ENCODE data around the gene ALG14. TPM values are rescaled to one million over a fixed set of nuclear protein-coding genes. Genes with fewer than 3 reads are reported as not detected.

ALG14 gene
- total and polyA plus RNA-seq, 10 of the 15 experiments (the other 5 are each of a cell fraction or from before 2014, with no cell fraction given): 2.6 to 19.2 (median 7.5) TPM

DNA sequence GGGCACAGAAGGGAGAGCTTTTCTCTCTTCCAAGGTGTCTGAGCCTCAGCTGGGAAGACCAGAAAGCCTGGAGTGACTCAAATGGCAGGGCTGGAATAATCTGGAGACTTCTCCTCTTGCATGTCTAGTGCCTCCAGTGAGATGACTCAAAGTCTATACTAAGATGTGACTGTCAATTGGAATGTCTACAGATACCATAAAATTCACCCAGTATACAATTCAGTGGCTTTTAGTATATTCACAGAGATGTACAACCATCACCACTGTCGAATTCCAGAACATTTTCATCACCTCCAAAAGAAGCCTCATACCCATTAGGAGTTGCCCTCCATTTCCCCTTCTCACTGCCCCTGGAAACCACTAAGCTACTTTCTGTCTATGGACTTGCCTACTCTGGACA is 97.9 kb downstream of the ALG14 start:
- POLR2A ChIA-PET: no interaction called here
- Histone ChIP-seq H3K27ac (ENCODE audit: control insufficient read depth, insufficient read depth) (no peak overlapping the region), H4K20me1 (ENCODE audit: control insufficient read depth, insufficient read depth) (no peaks in the 10 kb centered on the region), H3K4me2 (ENCODE audit: control insufficient read depth, insufficient read depth) (no peak overlapping the region), H3K27me3 (replicated peaks in 1 of 2; ENCODE audit: control insufficient read depth in 2 of 2, insufficient read depth in 2 of 2, low read length in 1 of 2) (no peaks in the 10 kb centered on the region), H3K36me3 (ENCODE audit: control insufficient read depth in 2 of 2, insufficient read depth in 2 of 2, low read length in 1 of 2) (no peaks in the 10 kb centered on the region), H3K4me1 (ENCODE audit: control insufficient read depth, insufficient read depth, low read length) (no peaks in the 10 kb centered on the region), H3K4me3 (no peak overlapping the region), H2AFZ (ENCODE audit: control insufficient read depth, low read depth, low read length) (no peak overlapping the region), H3K79me2 (ENCODE audit: control insufficient read depth, insufficient read depth, low read length) (no peaks in the 10 kb centered on the region), H3K9ac (ENCODE audit: control insufficient read depth, insufficient read depth, low read length) (no peak overlapping the region), H3K9me3 (replicated peaks; ENCODE audit: control insufficient read depth, insufficient read depth, low read length) (no peaks in the 10 kb centered on the region)
- RAD21 ChIA-PET (ENCODE audit: unreplicated experiment): no interaction called here
- SMC1A ChIA-PET (ENCODE audit: uncharacterized antibody, unreplicated experiment): interaction anchor here (0.6 kb wide), 2 partner anchors 11 to 125 kb away, joined by 3 read pairs; no protein-coding TSS in a partner anchor
- WGBS (ENCODE audit: insufficient coverage, insufficient replicate concordance, low lambda C conversion rate, missing lambda C conversion rate): 6% methylated on average over 1 of the region's 1 CpG
- no peak for ATAC-seq
- CTCF ChIA-PET: no interaction called here
- in situ Hi-C loops (cut with MboI) (no loop called here), intact Hi-C loops (cut with micrococcal nuclease; ENCODE audit: unreplicated experiment) (no loop called here)
- no peak for FAIRE-seq
- no TSS peak for BruUV-seq (replicated peaks)
- DNase-seq (ENCODE audit: low read depth, low spot score): no peak
- TF ChIP-seq, protein P1, sequence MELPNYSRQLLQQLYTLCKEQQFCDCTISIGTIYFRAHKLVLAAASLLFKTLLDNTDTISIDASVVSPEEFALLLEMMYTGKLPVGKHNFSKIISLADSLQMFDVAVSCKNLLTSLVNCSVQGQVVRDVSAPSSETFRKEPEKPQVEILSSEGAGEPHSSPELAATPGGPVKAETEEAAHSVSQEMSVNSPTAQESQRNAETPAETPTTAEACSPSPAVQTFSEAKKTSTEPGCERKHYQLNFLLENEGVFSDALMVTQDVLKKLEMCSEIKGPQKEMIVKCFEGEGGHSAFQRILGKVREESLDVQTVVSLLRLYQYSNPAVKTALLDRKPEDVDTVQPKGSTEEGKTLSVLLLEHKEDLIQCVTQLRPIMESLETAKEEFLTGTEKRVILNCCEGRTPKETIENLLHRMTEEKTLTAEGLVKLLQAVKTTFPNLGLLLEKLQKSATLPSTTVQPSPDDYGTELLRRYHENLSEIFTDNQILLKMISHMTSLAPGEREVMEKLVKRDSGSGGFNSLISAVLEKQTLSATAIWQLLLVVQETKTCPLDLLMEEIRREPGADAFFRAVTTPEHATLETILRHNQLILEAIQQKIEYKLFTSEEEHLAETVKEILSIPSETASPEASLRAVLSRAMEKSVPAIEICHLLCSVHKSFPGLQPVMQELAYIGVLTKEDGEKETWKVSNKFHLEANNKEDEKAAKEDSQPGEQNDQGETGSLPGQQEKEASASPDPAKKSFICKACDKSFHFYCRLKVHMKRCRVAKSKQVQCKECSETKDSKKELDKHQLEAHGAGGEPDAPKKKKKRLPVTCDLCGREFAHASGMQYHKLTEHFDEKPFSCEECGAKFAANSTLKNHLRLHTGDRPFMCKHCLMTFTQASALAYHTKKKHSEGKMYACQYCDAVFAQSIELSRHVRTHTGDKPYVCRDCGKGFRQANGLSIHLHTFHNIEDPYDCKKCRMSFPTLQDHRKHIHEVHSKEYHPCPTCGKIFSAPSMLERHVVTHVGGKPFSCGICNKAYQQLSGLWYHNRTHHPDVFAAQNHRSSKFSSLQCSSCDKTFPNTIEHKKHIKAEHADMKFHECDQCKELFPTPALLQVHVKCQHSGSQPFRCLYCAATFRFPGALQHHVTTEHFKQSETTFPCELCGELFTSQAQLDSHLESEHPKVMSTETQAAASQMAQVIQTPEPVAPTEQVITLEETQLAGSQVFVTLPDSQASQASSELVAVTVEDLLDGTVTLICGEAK (IDR thresholded peaks at IDR 0.05; ENCODE audit: borderline replicate concordance): no peak
- TF ChIP-seq SMAD1 (IDR thresholded peaks at IDR 0.05; ENCODE audit: low read depth, partially characterized antibody) (no peak), SUZ12 (IDR thresholded peaks at IDR 0.05; ENCODE audit: unreplicated experiment) (no peak), CBX5 (IDR thresholded peaks at IDR 0.05; ENCODE audit: low read depth) (no peak), TCF12 (IDR thresholded peaks at IDR 0.05; ENCODE audit: low read depth, low read length) (no peak), HDAC2 (IDR thresholded peaks at IDR 0.05) (no peak), GATAD2B (conservative IDR thresholded peaks at IDR 0.05; ENCODE audit: low read depth) (no peak)
- TF ChIP-seq, protein P2, sequence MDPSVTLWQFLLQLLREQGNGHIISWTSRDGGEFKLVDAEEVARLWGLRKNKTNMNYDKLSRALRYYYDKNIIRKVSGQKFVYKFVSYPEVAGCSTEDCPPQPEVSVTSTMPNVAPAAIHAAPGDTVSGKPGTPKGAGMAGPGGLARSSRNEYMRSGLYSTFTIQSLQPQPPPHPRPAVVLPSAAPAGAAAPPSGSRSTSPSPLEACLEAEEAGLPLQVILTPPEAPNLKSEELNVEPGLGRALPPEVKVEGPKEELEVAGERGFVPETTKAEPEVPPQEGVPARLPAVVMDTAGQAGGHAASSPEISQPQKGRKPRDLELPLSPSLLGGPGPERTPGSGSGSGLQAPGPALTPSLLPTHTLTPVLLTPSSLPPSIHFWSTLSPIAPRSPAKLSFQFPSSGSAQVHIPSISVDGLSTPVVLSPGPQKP (IDR thresholded peaks at IDR 0.05; ENCODE audit: low read depth, low read length): no peak
- TF ChIP-seq, protein P3, sequence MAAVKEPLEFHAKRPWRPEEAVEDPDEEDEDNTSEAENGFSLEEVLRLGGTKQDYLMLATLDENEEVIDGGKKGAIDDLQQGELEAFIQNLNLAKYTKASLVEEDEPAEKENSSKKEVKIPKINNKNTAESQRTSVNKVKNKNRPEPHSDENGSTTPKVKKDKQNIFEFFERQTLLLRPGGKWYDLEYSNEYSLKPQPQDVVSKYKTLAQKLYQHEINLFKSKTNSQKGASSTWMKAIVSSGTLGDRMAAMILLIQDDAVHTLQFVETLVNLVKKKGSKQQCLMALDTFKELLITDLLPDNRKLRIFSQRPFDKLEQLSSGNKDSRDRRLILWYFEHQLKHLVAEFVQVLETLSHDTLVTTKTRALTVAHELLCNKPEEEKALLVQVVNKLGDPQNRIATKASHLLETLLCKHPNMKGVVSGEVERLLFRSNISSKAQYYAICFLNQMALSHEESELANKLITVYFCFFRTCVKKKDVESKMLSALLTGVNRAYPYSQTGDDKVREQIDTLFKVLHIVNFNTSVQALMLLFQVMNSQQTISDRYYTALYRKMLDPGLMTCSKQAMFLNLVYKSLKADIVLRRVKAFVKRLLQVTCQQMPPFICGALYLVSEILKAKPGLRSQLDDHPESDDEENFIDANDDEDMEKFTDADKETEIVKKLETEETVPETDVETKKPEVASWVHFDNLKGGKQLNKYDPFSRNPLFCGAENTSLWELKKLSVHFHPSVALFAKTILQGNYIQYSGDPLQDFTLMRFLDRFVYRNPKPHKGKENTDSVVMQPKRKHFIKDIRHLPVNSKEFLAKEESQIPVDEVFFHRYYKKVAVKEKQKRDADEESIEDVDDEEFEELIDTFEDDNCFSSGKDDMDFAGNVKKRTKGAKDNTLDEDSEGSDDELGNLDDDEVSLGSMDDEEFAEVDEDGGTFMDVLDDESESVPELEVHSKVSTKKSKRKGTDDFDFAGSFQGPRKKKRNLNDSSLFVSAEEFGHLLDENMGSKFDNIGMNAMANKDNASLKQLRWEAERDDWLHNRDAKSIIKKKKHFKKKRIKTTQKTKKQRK (IDR thresholded peaks at IDR 0.05; ENCODE audit: low read depth, low read length): no peak
- TF ChIP-seq, protein P4, sequence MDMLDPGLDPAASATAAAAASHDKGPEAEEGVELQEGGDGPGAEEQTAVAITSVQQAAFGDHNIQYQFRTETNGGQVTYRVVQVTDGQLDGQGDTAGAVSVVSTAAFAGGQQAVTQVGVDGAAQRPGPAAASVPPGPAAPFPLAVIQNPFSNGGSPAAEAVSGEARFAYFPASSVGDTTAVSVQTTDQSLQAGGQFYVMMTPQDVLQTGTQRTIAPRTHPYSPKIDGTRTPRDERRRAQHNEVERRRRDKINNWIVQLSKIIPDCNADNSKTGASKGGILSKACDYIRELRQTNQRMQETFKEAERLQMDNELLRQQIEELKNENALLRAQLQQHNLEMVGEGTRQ (IDR thresholded peaks at IDR 0.05; ENCODE audit: borderline replicate concordance, low read depth, low read length): no peak
- TF ChIP-seq, protein P5, sequence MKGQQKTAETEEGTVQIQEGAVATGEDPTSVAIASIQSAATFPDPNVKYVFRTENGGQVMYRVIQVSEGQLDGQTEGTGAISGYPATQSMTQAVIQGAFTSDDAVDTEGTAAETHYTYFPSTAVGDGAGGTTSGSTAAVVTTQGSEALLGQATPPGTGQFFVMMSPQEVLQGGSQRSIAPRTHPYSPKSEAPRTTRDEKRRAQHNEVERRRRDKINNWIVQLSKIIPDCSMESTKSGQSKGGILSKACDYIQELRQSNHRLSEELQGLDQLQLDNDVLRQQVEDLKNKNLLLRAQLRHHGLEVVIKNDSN (IDR thresholded peaks at IDR 0.05; ENCODE audit: borderline replicate concordance, extremely low read length, insufficient read depth, low read depth, low read length): no peak
